ENCODE measurements around the gene MAP3K19. TPM values are rescaled to one million over a fixed set of nuclear protein-coding genes. Genes with fewer than 3 reads are reported as not detected.
"Not testable (repeated sequence)": the region's sequence is repeated elsewhere in the genome, so short reads cannot be mapped to it uniquely, and the experiment has no call there.

The MAP3K19 gene
- total RNA-seq, 1 experiment from 2014 or later, result not detected

- DNase-seq (ENCODE audit: low read depth), result peak; percentile 33
Observed at GRCh38 chr2:134988994-134989605, 58.1 kb downstream of the MAP3K19 start.

GRCh38 chr2:134985061-134985460 is 62.2 kb downstream of the MAP3K19 start:
- no peak for DNase-seq (ENCODE audit: low read depth)

- no peak for DNase-seq (ENCODE audit: low read depth)
Observed at GRCh38 chr2:134982603-134983002, 64.6 kb downstream of the MAP3K19 start.

GRCh38 chr2:134980639-134981038 is 66.6 kb downstream of the MAP3K19 start:
- DNase-seq (ENCODE audit: low read depth), result no peak

GRCh38 chr2:134979221-134979620 is 68.0 kb downstream of the MAP3K19 start:
- no peak for DNase-seq (ENCODE audit: low read depth)

- not testable (repeated sequence) for DNase-seq (ENCODE audit: low read depth)
Observed at GRCh38 chr2:134977104-134977503, 70.1 kb downstream of the MAP3K19 start.

GRCh38 chr2:134976074-134976702 is 71.1 kb downstream of the MAP3K19 start:
- no peak for DNase-seq (ENCODE audit: low read depth)

- no peak for DNase-seq (ENCODE audit: low read depth)
Observed at GRCh38 chr2:134975281-134976009, 71.8 kb downstream of the MAP3K19 start.

DNA sequence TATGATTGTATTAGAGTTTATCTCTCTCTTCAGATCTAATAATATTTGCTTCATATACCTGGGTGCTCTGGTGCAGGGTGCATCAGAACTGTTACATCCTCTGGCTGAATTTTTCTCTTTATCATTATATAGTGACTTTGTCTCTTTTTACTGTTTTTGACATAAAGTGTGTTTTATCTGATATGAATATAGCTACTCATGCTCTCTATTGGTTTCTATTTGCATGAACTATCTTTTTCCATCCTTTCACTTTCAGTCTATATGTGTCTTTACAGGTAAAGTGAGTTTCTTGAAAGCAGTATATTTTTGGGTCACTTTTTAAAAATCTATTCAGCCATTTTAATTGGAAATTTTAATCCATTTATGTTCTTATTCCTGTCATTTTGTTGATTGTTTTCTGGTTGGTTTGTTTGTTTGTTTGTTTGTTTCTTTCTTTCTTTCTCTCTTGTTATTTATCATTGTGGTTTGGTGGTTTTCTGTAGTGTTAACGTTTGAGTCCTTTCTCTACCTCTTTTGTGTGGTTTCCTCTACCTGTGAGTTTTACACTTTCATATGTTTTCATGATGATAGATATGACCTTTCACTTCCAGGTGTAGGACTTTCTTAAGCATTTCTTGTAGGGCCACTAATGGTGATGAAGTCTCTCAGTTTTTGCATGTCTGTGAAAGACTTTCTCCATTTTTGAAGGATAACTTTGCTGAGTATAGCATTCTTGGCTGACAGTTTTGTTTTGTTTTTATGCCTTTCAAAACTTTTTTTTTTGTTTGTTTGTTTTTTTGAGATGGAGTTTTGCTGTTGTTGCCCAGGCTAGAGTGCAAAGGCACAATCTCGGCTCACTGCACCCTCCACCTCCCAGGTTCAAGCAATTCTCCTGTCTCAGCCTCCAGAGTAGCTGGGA is 73.8 kb downstream of the MAP3K19 start:
- no peak for DNase-seq (ENCODE audit: low read depth)

GRCh38 chr2:134967166-134967565 is 80.1 kb downstream of the MAP3K19 start:
- not testable (repeated sequence) for DNase-seq (ENCODE audit: low read depth)

GRCh38 chr2:134957477-134957876 is 89.8 kb downstream of the MAP3K19 start:
- DNase-seq (ENCODE audit: low read depth), result no peak

GRCh38 chr2:134955744-134956143 is 91.5 kb downstream of the MAP3K19 start:
- DNase-seq (ENCODE audit: low read depth), result no peak

DNA sequence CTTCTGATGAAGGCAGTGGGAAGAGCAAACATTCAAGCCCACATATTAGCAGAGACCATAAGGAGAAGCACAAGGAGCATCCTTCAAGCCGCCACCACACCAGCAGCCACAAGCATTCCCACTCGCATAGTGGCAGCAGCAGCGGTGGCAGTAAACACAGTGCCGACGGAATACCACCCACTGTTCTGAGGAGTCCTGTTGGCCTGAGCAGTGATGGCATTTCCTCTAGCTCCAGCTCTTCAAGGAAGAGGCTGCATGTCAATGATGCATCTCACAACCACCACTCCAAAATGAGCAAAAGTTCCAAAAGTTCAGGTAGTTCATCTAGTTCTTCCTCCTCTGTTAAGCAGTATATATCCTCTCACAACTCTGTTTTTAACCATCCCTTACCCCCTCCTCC is 93.2 kb downstream of the MAP3K19 start:
- DNase-seq (ENCODE audit: low read depth), result no peak

DNA sequence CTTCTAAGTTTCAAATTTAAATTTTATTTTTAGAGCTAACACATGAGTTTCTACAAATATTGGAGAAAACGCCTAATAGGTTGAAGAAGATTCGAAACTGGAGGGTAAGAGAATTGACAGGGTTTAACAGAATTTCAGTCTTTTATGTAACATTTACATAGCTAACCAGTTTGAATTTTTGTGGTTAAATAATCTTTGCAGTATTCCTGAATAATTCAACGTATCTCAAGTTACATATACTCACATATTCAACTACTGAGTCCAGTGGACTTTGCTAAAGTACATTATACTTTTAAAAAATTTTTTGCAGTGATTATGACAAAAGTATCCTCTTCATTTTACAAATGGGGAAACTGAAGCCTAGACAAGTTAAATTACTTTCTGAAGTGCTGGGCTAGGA is 94.6 kb downstream of the MAP3K19 start:
- no peak for DNase-seq (ENCODE audit: low read depth)

DNA sequence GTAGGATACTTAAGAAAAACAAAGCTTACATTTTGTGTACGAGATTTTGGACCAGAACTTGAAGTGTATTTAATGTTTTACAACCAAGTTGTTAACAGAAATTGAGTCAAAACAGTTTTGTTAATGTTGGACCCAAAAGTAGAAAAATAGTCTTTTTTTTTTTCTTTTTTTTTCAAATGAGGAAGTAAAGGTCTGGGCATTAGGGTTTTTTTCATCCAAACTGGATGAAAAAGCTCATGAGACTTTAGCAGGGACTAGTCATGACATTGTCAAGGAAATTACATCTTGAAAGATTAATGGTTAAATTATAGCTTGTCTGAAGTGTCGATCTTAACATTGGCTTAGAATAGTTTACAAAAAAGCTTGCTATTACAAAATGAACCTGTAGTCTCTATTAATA is 96.4 kb downstream of the MAP3K19 start:
- no peak for DNase-seq (ENCODE audit: low read depth)

- no peak for DNase-seq (ENCODE audit: low read depth)
Observed at GRCh38 chr2:134949981-134950708, 97.1 kb downstream of the MAP3K19 start.

GRCh38 chr2:134946073-134946472 is 101.2 kb downstream of the MAP3K19 start:
- no peak for DNase-seq (ENCODE audit: low read depth)

- DNase-seq (ENCODE audit: low read depth), result no peak
Observed at GRCh38 chr2:134944975-134945374, 102.3 kb downstream of the MAP3K19 start.

GRCh38 chr2:134943540-134943939 is 103.7 kb downstream of the MAP3K19 start:
- no peak for DNase-seq (ENCODE audit: low read depth)

DNA sequence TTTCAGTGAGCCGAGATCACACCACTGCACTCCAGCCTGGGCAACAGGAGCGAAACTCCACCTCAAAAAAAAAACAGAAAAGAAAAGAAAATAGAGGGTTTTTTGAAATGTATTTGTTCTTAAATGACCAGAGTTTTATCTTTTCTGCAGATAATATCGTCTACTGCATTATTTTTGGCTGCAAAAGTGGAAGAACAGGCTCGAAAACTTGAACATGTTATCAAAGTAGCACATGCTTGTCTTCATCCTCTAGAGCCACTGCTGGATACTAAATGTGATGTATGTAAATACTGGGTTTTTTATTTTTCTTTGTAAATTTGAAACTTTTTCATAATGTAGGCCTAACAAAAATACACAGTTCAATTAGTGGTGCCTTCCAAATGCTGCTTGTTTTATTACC is 110.6 kb downstream of the MAP3K19 start:
- DNase-seq (ENCODE audit: low read depth), result no peak

- no peak for DNase-seq (ENCODE audit: low read depth)
Observed at GRCh38 chr2:134934641-134935040, 112.6 kb downstream of the MAP3K19 start.
